Activated naive CD8-positive, alpha-beta T cell treated with anti-CD3 and anti-CD28 coated beads, Interleukin-2, amount 10 ng/mL, durations not matched to agents 7 days and 5 days (primary cell): ENCODE results near the gene MOV10L1. TPM values are rescaled to one million over a fixed set of nuclear protein-coding genes. Genes with fewer than 3 reads are reported as not detected.
A peak's percentile ranks its signal among the peaks of the same experiment; 100 is the strongest.
"Not testable (repeated sequence)": the region's sequence is repeated elsewhere in the genome, so short reads cannot be mapped to it uniquely, and the experiment has no call there.

Source experiments
- ATAC-seq: fragments of 150-1000 bp; cut with Tn5 transposase; one replicate; pipeline ENCODE4 v1.10.0; 2021; ENCODE audit warnings: low read depth, moderate library complexity
- POLR2A ChIA-PET: fragments of 350-600 bp; sonication (Branson Sonifier 250); formaldehyde crosslinking; loops from one replicate; lab custom pipeline; 2021; ENCODE audit warnings: antibody characterized with exemption; lab: Charles Lee
- DNase-seq: peaks from one replicate; pipeline ENCODE4 v3.0.0; 2021
- H3K27ac Mint-ChIP-seq: one replicate; pipeline ENCODE4 v1.8.0; 2022; ENCODE audit warnings: mild to moderate bottlenecking, mixed read lengths
- H3K27me3 Mint-ChIP-seq: one replicate; pipeline ENCODE4 v1.8.0; 2022; ENCODE audit warnings: mild to moderate bottlenecking, moderate library complexity, mixed read lengths
- H3K36me3 Mint-ChIP-seq: one replicate; pipeline ENCODE4 v1.8.0; 2021; ENCODE audit warnings: mild to moderate bottlenecking, mixed read lengths
- H3K4me1 Mint-ChIP-seq: one replicate; pipeline ENCODE4 v1.8.0; 2021; ENCODE audit warnings: mixed read lengths
- H3K4me3 Mint-ChIP-seq: one replicate; pipeline ENCODE4 v1.8.0; 2022; ENCODE audit warnings: mild to moderate bottlenecking, moderate library complexity, mixed read lengths
- H3K9me3 Mint-ChIP-seq: one replicate; pipeline ENCODE4 v1.8.0; 2021; ENCODE audit warnings: mixed read lengths
- total RNA-seq, 2 experiments: library from RNA; stranded (reverse); gene quantifications; one replicate each; pipeline ENCODE4 v1.2.3, GENCODE V29; 2021

The MOV10L1 gene
- total RNA-seq, 2 experiments from 2014 or later = not detected

- no peaks in the 10 kb centered on the region for H3K9me3 Mint-ChIP-seq
- ATAC-seq (no peak), DNase-seq (no peak)
- H3K27me3 Mint-ChIP-seq = peaks cover 16% of the 10 kb centered on the region
- H3K36me3 Mint-ChIP-seq = no peaks in the 10 kb centered on the region
- H3K4me3 Mint-ChIP-seq = no peak overlapping the region
- no peak overlapping the region for H3K27ac Mint-ChIP-seq
- no peaks in the 10 kb centered on the region for H3K4me1 Mint-ChIP-seq
- POLR2A ChIA-PET = no interaction called here
Observed at GRCh38 chr22:50161508-50162390, 71.9 kb downstream of the MOV10L1 start.

- H3K9me3 Mint-ChIP-seq = no peaks in the 10 kb centered on the region
Observed at GRCh38 chr22:50162391-50162956, 72.7 kb downstream of the MOV10L1 start.

GRCh38 chr22:50165436-50166123 lies 75.8 kb downstream of the MOV10L1 start:
- no peak overlapping the region for H3K4me3 Mint-ChIP-seq
- no peaks in the 10 kb centered on the region for H3K9me3 Mint-ChIP-seq
- peaks cover 27% of the 10 kb centered on the region for H3K27me3 Mint-ChIP-seq
- no peak for DNase-seq
- POLR2A ChIA-PET = no interaction called here
- ATAC-seq = no peak
- H3K27ac Mint-ChIP-seq = no peak overlapping the region
- H3K36me3 Mint-ChIP-seq = no peaks in the 10 kb centered on the region
- H3K4me1 Mint-ChIP-seq = no peaks in the 10 kb centered on the region

More at GRCh38 chr22:50162391-50162956, 72.7 kb downstream of the MOV10L1 start:
- Mint-ChIP-seq H3K4me3 (no peak overlapping the region), H3K4me1 (no peaks in the 10 kb centered on the region), H3K36me3 (no peaks in the 10 kb centered on the region), H3K27ac (no peak overlapping the region), H3K27me3 (peaks cover 20% of the 10 kb centered on the region)
- POLR2A ChIA-PET = no interaction called here
- ATAC-seq = no peak
- DNase-seq = no peak

- Mint-ChIP-seq H3K4me1 (no peaks in the 10 kb centered on the region), H3K4me3 (peak overlapping the region; percentile 41), H3K36me3 (no peaks in the 10 kb centered on the region), H3K27me3 (peaks cover 44% of the 10 kb centered on the region), H3K27ac (no peak overlapping the region), H3K9me3 (no peaks in the 10 kb centered on the region)
- DNase-seq = no peak
- POLR2A ChIA-PET = no interaction called here
- ATAC-seq = no peak
Observed at GRCh38 chr22:50167689-50168489, 78.1 kb downstream of the MOV10L1 start.

- H3K27me3 Mint-ChIP-seq = peaks cover 46% of the 10 kb centered on the region
- H3K27ac Mint-ChIP-seq = peak overlapping the region; percentile 73
- ATAC-seq, H3K36me3 Mint-ChIP-seq, H3K4me1 Mint-ChIP-seq, DNase-seq, POLR2A ChIA-PET, H3K9me3 Mint-ChIP-seq: not testable (repeated sequence)
- H3K4me3 Mint-ChIP-seq = peak overlapping the region; percentile 69
Observed at GRCh38 chr22:50168490-50169180, 78.8 kb downstream of the MOV10L1 start.

- Mint-ChIP-seq H3K9me3 (no peaks in the 10 kb centered on the region), H3K36me3 (no peaks in the 10 kb centered on the region), H3K4me3 (peak overlapping the region; percentile 69), H3K27ac (peak overlapping the region; percentile 73), H3K27me3 (peaks cover 46% of the 10 kb centered on the region), H3K4me1 (no peaks in the 10 kb centered on the region)
- no peak for ATAC-seq
- peak; percentile 28 for DNase-seq
- POLR2A ChIA-PET = no interaction called here
Observed at GRCh38 chr22:50169181-50169759, 79.5 kb downstream of the MOV10L1 start.

- Mint-ChIP-seq H3K4me1 (no peaks in the 10 kb centered on the region), H3K27ac (no peak overlapping the region), H3K36me3 (no peaks in the 10 kb centered on the region), H3K9me3 (no peaks in the 10 kb centered on the region), H3K4me3 (peak overlapping the region; percentile 51), H3K27me3 (peaks cover 46% of the 10 kb centered on the region)
- DNase-seq (peak; percentile 55), ATAC-seq (peak; percentile 37)
- POLR2A ChIA-PET = no interaction called here
Observed at GRCh38 chr22:50169774-50170341, 80.1 kb downstream of the MOV10L1 start.

GRCh38 chr22:50170453-50171318 lies 80.9 kb downstream of the MOV10L1 start, which contains the start of gene PANX2:
TSS of gene PANX2 (plus strand) at chr22:50170731. CDS start at chr22:50170731, 0 bp downstream.
- no peaks in the 10 kb centered on the region for H3K9me3 Mint-ChIP-seq
- H3K36me3 Mint-ChIP-seq = no peaks in the 10 kb centered on the region
- H3K4me1 Mint-ChIP-seq = no peaks in the 10 kb centered on the region
- peaks cover 46% of the 10 kb centered on the region for H3K27me3 Mint-ChIP-seq
- peak; percentile 9 for ATAC-seq
- POLR2A ChIA-PET = interaction anchor here (1.3 kb wide), 1 partner anchor 16 kb away, joined by 3 read pairs; no protein-coding TSS in a partner anchor
- H3K4me3 Mint-ChIP-seq = peak within 1 kb of the TSS; percentile 65
- peak within 1 kb of the TSS; percentile 25 for H3K27ac Mint-ChIP-seq
- peak; percentile 38 for DNase-seq

GRCh38 chr22:50171319-50171964 lies 81.6 kb downstream of the MOV10L1 start:
- peak overlapping the region; percentile 25 for H3K27ac Mint-ChIP-seq
- no peaks in the 10 kb centered on the region for H3K36me3 Mint-ChIP-seq
- POLR2A ChIA-PET = interaction anchor here (0.6 to 1.5 kb wide), 3 partner anchors 16 to 230 kb away, joined by 3 to 7 read pairs (median 3); no protein-coding TSS in a partner anchor
- no peaks in the 10 kb centered on the region for H3K9me3 Mint-ChIP-seq
- no peaks in the 10 kb centered on the region for H3K4me1 Mint-ChIP-seq
- H3K4me3 Mint-ChIP-seq = peak overlapping the region; percentile 65
- DNase-seq = peak; percentile 38
- ATAC-seq = no peak
- peaks cover 46% of the 10 kb centered on the region for H3K27me3 Mint-ChIP-seq

- Mint-ChIP-seq H3K27me3 (peaks cover 44% of the 10 kb centered on the region), H3K27ac (no peak overlapping the region), H3K4me1 (no peaks in the 10 kb centered on the region), H3K36me3 (no peaks in the 10 kb centered on the region), H3K4me3 (no peak overlapping the region), H3K9me3 (no peaks in the 10 kb centered on the region)
- POLR2A ChIA-PET = interaction anchor here (0.6 to 1.5 kb wide), 3 partner anchors 15 to 230 kb away, joined by 3 to 7 read pairs (median 3); no protein-coding TSS in a partner anchor
- DNase-seq (peak; percentile 33), ATAC-seq (no peak)
Observed at GRCh38 chr22:50171965-50172421, 82.2 kb downstream of the MOV10L1 start.
